ENCODE results near the gene TSTD2.
"Not testable (repeated sequence)": the region's sequence is repeated elsewhere in the genome, so short reads cannot be mapped to it uniquely, and the experiment has no call there.

TSTD2 gene

GRCh38 chr9:97594381-97594921, 38.7 kb downstream of the TSTD2 start:
- in situ Hi-C loops (cut with MboI; ENCODE audit: low sequenced_read_pairs) = no loop called here

- in situ Hi-C loops (cut with MboI; ENCODE audit: low sequenced_read_pairs) = no loop called here
These were observed 39.2 kb downstream of the TSTD2 start for GRCh38 chr9:97593960-97594359.

DNA sequence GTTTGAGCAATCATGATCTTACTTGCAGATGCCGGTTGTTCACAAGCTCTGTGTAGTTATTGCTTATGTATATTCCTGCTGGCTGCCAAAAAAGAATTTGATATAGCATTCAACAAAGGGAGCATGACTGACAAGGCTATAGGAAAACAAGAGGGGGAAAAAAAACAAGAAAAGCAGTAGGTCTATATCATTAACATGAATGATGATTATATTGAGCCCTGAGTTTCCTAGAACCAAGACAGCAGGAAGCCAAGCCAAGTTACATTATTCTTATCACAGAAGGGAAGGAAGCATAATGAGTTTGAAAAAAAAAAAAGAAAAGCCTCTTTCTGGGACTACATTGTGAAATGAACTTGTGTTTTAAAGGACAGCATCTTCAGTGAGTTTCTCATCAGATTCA, 41.0 kb downstream of the TSTD2 start:
- in situ Hi-C loops (cut with MboI; ENCODE audit: low sequenced_read_pairs) = no loop called here

GRCh38 chr9:97591535-97591934, 41.6 kb downstream of the TSTD2 start:
- in situ Hi-C loops (cut with MboI; ENCODE audit: low sequenced_read_pairs) = no loop called here

GRCh38 chr9:97586909-97587308, 46.3 kb downstream of the TSTD2 start:
- in situ Hi-C loops (cut with MboI; ENCODE audit: low sequenced_read_pairs) = not testable (repeated sequence)

DNA sequence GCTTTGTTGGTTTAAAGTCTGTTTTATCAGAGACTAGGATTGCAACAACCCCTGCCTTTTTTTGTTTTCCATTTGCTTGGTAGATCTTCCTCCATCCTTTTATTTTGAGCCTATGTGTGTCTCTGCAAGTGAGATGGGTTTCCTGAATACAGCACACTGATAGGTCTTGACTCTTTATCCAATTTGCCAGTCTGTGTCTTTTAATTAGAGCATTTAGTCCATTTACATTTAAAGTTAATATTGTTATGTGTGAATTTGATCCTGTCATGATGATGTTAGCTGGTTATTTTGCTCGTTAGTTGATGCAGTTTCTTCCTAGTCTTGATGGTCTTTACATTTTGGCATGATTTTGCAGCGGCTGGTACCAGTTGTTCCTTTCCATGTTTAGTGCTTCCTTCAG, 48.4 kb downstream of the TSTD2 start:
- in situ Hi-C loops (cut with MboI; ENCODE audit: low sequenced_read_pairs) = not testable (repeated sequence)

GRCh38 chr9:97581590-97581989, 51.6 kb downstream of the TSTD2 start:
- in situ Hi-C loops (cut with MboI; ENCODE audit: low sequenced_read_pairs) = not testable (repeated sequence)

DNA sequence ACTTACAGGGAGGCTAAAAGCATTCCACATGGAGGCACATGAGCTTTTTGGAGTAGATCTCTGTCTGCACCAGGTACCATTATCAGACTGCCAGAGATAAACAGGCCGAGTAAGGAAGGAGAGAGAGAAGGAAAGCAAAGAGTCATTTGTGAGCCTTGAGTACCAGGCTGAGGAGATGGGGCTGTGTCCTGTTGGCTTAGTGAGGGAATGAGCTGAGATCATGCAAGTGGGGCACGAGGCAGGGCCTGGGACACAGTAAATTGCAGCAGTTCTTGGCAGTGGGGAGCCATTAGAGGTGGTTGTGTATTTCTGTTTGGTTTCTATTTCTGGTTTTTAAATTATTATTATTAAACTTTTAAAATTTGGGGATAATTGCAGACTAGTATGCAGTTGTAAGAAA, 53.3 kb downstream of the TSTD2 start:
- in situ Hi-C loops (cut with MboI; ENCODE audit: low sequenced_read_pairs) = no loop called here

DNA sequence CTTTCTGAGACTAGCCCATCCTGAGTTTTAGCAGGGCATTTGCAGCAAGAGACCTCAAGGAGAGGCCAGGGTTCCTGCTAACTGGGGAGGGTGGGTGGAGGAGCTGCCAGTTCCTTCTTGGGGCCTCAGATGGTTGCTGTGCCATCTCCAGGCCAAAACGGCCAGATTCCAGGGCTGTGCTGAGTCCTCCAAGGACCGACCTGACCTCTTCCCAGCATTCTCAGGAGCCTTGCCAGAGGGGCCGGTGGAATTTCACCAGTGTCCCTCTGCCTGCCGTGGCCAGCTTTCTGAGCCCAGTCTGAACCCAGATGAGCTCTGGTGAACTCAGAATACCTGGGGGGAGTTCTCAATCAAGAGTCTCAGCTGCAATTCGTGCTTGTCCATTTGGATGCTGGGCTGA, 54.3 kb downstream of the TSTD2 start:
- in situ Hi-C loops (cut with MboI; ENCODE audit: low sequenced_read_pairs) = no loop called here

DNA sequence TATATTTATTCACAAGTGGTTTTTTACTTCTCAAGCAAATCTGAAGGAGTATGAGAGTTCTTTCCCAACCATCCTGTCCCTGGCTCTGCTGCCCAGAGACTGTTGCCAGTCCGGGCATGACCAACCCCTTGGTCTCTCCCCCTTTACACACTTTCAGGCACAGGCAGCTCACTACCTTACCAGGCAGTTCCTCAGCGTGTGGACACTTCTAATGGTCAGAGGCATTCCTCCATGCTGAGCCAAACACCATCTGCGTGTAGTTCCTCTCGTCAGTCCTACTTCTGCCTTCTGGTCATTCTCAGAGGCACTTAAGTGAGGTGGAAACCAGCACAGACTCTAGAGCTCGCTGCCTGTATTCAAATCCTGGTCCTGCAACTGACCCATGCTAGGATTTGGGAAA, 56.1 kb downstream of the TSTD2 start:
- in situ Hi-C loops (cut with MboI; ENCODE audit: low sequenced_read_pairs) = no loop called here

DNA sequence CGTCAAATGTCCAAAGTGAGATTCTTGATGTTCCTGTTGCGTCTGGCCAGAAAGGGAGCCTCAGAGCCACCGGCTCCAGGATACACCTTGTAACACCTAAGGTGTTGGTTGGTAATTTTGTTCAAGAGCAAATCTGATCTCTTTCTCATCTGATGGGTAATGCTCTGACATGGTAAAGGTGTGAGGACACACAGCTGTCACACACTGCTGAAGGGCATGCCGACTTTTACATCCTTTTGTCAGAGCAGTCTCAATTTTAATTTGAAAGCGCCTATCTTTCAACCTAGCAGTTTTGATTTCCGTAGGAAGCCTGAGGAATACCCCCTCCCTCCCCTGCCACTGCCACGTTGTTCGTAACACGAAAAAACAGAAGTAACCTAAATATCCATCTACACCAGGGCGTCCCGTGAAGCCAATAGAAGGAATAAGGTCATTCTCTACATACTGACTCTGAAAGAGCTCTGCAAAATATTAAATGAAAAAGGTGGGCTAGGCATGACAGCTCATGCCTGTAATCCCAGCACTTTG, 57.4 kb downstream of the TSTD2 start:
- in situ Hi-C loops (cut with MboI; ENCODE audit: low sequenced_read_pairs) = no loop called here

- in situ Hi-C loops (cut with MboI; ENCODE audit: low sequenced_read_pairs) = not testable (repeated sequence)
These were observed 58.1 kb downstream of the TSTD2 start for GRCh38 chr9:97574921-97575672.

DNA sequence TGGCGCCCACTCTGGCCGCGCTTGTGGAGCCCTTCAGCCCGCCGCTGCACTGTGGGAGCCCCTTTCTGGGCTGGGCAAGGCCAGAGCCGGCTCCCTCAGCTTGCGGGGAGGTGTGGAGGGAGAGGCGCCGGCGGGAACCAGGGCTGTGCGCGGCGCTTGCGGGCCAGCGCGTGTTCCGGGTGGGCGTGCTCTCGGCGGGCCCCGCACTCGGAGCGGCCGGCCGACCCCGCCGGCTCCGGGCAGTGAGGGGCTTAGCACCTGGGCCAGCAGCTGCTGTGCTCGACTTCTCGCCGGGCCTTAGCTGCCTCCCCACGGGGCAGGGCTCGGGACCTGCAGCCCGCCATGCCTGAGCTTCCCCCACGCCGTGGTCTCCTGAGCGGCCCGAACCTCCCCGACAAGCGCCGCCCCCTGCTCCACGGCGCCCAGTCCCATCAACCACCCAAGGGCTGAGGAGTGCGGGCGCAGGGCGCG, 59.0 kb downstream of the TSTD2 start:
- in situ Hi-C loops (cut with MboI; ENCODE audit: low sequenced_read_pairs) = not testable (repeated sequence)

GRCh38 chr9:97573482-97574073, 59.6 kb downstream of the TSTD2 start:
- in situ Hi-C loops (cut with MboI; ENCODE audit: low sequenced_read_pairs) = no loop called here

GRCh38 chr9:97572892-97573365, 60.2 kb downstream of the TSTD2 start:
- in situ Hi-C loops (cut with MboI; ENCODE audit: low sequenced_read_pairs) = no loop called here

DNA sequence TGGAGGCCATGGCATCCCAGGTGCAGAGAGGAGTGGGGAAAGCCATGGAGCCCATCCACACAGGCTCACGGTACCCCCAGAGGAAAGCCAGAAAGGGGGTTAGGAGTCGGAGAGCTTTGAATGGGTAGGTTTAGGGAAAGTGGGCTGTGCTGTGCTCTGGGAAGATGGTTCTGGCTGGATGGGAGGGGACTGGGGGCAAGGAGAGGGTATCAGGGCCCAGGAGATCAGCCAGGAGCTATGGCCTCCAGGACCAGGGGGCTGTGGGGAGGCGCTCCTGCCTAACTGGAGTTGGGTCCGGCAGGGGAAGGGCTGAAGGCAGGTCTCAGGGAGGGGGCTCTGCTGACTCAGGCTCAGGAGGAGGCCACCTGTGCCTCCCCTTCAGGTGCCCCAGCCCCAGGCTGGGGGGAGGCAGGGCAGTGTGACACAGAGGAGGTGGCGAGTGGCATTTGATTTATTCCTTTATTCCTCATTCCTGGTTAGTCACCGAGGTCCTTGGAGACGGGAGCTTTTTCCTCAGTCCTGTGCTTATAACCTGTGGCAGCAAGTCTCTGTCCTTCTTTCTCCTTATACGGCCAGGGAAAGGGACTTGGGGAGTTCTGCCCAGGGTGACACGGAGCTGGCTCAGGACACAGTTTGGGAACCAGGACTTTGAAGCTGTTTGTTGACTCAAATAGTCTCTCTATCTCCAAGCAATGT, 60.8 kb downstream of the TSTD2 start:
- in situ Hi-C loops (cut with MboI; ENCODE audit: low sequenced_read_pairs) = no loop called here

- in situ Hi-C loops (cut with MboI; ENCODE audit: low sequenced_read_pairs) = no loop called here
These were observed 61.5 kb downstream of the TSTD2 start for GRCh38 chr9:97571664-97572063.

DNA sequence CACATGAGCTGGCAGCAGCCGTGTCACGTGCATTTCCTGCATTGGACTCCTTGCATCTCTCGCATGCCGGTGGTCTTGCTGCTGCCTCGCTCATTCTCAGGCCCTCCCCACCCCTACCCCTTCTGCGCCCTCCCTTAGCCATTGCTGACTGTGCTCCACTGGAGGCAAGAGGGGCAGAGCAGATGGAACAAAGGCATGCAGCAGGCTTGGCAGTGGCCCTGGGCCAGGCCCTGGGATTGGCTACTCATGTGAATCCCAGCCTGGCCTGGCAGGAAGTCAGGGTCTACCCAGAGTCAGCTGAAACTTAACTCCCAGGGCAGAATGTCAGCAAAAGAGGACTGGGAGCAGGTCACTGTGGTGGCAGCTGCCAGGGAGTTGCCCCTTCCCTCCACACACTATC, 62.3 kb downstream of the TSTD2 start:
- in situ Hi-C loops (cut with MboI; ENCODE audit: low sequenced_read_pairs) = no loop called here

- in situ Hi-C loops (cut with MboI; ENCODE audit: low sequenced_read_pairs) = no loop called here
These were observed 64.5 kb downstream of the TSTD2 start for GRCh38 chr9:97568461-97569275.

DNA sequence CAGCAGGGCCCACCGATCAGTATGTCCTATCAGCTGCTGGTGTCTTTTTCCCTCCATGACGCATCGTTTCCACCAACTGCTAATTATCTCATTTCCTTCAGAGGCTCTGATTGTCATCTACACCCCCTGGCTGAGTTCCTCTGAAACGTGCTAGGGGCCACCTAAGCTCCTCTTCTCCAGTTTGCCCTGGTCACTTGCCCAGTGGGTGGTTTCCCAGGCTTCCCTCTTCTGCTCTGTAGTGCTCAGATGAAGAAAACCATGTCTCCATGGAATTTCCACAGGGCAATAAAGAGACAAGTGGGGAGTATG, 65.3 kb downstream of the TSTD2 start:
- in situ Hi-C loops (cut with MboI; ENCODE audit: low sequenced_read_pairs) = no loop called here
